Measurements from ENCODE around the gene NCKAP5.

- TF ChIP-seq CTCF (IDR thresholded peaks at IDR 0.05; ENCODE audit: control extremely low read depth in 1 of 3, insufficient read depth in 1 of 3, low read depth in 1 of 3, low read length in 3 of 3) = no peak
- no peak for TF ChIP-seq CHD2 (IDR thresholded peaks at IDR 0.05; ENCODE audit: low read length)
- TF ChIP-seq CEBPB (IDR thresholded peaks at IDR 0.05; ENCODE audit: low read depth, low read length) = no peak
- TF ChIP-seq YY1 (IDR thresholded peaks at IDR 0.05; ENCODE audit: low read depth, low read length) = no peak
- no peak for TF ChIP-seq SUZ12 (IDR thresholded peaks at IDR 0.05; ENCODE audit: low read length)
- TF ChIP-seq POLR2A (IDR thresholded peaks at IDR 0.05; ENCODE audit: control extremely low read depth in 1 of 2, low read depth in 2 of 2, low read length in 2 of 2) = no peak
- TF ChIP-seq TAF1 (IDR thresholded peaks at IDR 0.05; ENCODE audit: low read depth, low read length) = no peak
- TF ChIP-seq EZH2 (IDR thresholded peaks at IDR 0.05; ENCODE audit: low read depth, low read length, severe bottlenecking) = no peak
- TF ChIP-seq SRF (IDR thresholded peaks at IDR 0.05; ENCODE audit: low read depth, low read length) = no peak
Observed at GRCh38 chr2:133444465-133444864, 123.8 kb downstream of the NCKAP5 start.
